HFF-Myc (cell line): ENCODE data around the gene ITIH3.

Experiments used
- DNase-seq: peaks from one replicate; pipeline ENCODE4 v3.0.0-alpha.2; 2011; ENCODE audit warnings: low read depth; ENCODE audit errors: extremely low read depth
- H3K4me3 ChIP-seq: replicated peaks from 2 replicates; pipeline ENCODE4 v1.5.1; 2011; ENCODE audit warnings: low read depth, mild to moderate bottlenecking, control low read depth, low read length
- TF ChIP-seq, protein P1 (sequence below): IDR thresholded peaks from 2 replicates; pipeline ENCODE4 v1.5.1; 2012; ENCODE audit warnings: mild to moderate bottlenecking, low read depth, low read length, control low read depth; ENCODE audit errors: missing control alignments

Gene ITIH3

DNA sequence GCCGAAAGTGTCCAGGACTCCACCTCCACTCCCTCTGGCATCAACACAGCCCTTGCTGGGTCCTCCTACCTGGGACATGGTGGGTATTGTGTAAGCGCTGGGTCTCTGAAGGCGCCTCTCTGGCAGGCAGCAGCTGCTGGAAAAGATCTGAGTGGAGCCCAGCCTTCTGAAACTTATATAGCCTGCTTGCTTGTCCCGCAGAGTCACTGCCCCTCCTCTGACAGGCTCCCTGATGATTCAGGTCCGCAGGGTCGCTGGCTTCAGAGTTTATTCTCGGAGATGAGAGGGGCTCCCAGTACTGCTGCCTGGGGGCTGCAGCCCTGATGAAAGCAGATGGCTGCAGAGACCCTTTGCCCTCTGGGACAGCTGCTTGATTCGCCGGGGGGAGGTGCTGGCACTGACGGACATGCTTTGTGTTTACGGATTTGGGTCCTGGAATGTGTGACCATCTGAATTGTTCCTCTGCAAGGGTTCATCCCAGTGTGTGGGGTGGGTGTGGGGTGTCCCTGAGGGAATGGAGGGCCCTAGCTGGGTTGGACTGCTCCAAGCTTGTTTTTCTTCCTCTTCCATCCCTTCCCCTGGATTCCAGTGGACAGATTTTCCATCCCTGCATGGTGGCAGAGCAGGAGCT is 40.4 kb downstream of the ITIH3 start, which contains the start of gene MUSTN1:
Gene MUSTN1, minus strand, starts transcription at position 149 of the 631 bp plus-strand sequence. Its CDS starts 71 bp downstream, at position 78.
- TF ChIP-seq, protein P1, sequence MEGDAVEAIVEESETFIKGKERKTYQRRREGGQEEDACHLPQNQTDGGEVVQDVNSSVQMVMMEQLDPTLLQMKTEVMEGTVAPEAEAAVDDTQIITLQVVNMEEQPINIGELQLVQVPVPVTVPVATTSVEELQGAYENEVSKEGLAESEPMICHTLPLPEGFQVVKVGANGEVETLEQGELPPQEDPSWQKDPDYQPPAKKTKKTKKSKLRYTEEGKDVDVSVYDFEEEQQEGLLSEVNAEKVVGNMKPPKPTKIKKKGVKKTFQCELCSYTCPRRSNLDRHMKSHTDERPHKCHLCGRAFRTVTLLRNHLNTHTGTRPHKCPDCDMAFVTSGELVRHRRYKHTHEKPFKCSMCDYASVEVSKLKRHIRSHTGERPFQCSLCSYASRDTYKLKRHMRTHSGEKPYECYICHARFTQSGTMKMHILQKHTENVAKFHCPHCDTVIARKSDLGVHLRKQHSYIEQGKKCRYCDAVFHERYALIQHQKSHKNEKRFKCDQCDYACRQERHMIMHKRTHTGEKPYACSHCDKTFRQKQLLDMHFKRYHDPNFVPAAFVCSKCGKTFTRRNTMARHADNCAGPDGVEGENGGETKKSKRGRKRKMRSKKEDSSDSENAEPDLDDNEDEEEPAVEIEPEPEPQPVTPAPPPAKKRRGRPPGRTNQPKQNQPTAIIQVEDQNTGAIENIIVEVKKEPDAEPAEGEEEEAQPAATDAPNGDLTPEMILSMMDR = no peak
- no peak within 1 kb of the TSS for H3K4me3 ChIP-seq
- DNase-seq = no peak

DNA sequence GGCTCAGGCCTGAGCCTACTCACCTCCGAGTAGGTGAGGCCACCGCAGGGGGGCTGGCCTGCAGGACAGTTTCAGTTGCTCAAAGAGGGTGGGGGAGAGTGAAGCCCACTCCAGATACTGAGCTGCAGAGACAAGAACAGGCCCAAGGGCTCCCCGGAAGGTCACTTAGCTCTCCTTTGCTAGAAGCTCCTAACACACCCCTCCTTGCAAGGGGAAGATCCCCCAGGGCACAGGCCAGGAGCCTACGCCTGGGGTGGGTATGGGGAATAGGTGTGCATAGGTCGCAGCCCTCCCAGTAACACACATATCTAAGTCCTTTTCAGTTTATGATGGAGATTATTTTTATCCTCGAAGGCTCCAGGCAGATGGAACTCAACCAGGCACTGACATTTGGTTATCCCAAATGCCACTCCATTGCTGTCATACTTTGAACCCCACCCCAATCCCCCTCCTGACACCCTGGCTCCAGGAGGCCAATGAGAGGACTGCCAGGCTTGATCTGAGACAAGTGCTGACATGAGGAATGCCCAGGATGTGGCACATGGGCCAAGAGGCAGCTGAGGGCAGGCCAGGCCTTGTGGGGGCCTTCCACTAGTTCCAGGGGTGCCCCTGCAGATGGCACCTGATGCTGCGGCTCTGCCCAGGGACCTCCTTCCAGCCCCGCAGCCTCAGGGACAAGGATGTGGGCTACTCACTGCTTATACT is 41.3 kb downstream of the ITIH3 start:
- no peak for DNase-seq
- TF ChIP-seq, protein P1 = no peak
- no peak overlapping the region for H3K4me3 ChIP-seq

DNA sequence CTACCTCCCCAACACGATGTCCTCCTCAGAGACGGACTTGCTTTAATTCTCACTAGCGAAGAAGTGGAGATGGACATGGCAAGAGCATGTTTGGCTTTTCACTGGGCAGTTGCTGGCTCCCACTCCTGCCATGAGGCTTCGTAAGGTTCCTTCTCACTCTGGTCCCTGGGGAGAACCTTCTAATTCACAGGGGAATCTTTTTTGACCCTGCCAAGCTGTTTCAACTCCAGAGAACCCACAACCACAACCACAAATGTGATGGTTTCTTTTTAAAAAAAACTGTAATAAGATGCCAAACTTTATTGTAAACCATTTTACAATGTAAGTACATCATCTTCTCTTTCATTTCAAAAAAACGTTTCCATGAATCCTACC is 41.9 kb downstream of the ITIH3 start:
- TF ChIP-seq, protein P1 = no peak
- no peak overlapping the region for H3K4me3 ChIP-seq
- no peak for DNase-seq

DNA sequence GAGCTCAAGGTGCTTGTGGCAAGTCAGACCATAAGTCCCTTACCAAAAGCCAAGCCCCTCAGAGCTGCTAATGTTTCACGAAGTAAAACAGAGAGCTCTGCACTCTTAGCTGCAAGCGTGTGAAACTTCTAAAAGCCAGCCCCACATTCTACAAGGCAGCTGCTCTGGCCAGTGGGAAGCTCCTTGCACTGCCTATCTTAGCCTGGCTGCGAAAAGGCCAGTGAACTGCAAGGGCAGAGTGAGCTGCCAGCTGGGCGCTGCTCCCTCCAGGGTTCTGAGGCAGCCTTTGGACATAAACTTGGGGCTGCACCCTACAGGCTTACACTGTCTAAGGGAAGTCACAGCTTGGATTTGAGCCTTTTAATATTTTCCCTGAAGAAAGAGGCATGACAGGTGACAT is 42.4 kb downstream of the ITIH3 start:
- no peak for DNase-seq
- no peak overlapping the region for H3K4me3 ChIP-seq
- TF ChIP-seq, protein P1 = no peak

DNA sequence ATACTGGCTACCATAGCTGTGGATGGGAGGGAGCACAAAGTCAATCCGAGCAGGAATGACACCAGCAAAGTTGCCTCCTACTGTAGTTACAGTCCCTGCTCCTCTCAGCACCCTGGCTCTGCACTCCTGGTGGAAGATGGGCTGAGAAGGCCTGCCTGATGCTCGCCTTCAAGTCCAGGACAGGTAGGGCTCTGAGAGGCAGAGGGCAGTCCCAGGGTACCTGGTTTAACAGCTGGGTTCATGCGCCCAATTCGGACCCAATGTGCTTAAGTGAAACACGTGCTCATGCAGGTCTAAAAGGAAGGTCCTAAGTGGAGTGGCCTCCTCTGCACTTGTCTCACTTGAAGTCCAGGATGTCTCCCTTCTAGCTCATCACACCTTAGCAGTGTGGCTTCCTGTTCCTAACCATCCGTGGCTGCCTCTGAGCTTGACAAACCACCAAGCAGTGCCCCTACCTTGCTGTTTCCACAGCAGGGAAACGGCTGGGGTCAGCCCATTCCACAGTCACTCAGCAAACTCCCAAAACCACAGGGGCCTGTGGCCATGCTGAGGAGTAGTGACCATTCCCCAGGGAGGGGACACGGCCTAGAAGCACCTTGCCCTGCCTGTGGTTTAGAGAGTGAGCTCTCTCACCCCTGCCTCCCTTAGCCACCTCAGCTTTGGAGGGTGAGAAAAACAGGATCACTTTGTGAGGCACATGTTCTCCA is 44.1 kb downstream of the ITIH3 start:
- no peak overlapping the region for H3K4me3 ChIP-seq
- TF ChIP-seq, protein P1 = no peak
- DNase-seq = no peak

DNA sequence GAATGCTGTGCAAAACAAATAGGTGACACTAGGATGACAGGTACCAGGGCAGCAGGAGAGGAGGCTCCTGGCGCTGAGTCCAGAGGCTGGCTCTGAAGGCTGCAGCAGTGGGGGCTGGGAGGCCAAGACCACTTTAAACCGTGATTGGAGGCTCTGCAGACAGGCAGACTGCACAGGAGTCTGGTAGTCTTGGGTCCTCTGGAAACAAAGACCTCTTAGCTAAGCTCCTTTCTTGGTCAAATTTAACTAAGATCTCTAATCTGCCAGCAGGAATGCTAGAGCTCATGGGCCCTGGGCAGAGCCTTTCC is 44.6 kb downstream of the ITIH3 start:
- H3K4me3 ChIP-seq = no peak overlapping the region
- no peak for DNase-seq
- TF ChIP-seq, protein P1 = no peak
